ENCODE results near the gene OR2A7.
"Not testable (repeated sequence)": the region's sequence is repeated elsewhere in the genome, so short reads cannot be mapped to it uniquely, and the experiment has no call there.

DNA sequence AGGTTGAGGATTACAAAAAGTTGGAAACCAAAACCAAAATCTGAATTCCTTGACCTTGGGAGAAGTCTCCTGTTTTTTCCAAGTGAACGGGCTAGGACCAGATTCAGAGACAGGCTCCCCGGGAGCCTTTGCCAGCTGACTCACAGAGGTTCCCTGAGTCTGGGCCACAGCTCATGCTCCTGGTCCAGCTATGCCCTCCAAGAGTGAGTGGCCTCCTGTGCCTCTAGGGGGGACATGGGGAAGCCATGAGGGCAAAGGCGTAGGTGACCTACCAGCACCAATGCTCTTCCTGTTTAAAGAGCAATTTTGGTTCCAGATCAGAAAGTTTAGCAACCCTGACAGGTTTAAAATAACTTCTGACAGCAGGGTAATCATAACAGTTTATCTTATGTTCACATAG, 35.8 kb downstream of the OR2A7 start:
- TF ChIP-seq CTCF (conservative IDR thresholded peaks at IDR 0.05; ENCODE audit: low read depth in 2 of 2); EZH2phosphoT487 (IDR thresholded peaks at IDR 0.05; ENCODE audit: unreplicated experiment): not testable (repeated sequence)

Data from GM23338 (cell line).